ENCODE results near the gene MAML2. TPM values are rescaled to one million over a fixed set of nuclear protein-coding genes. Genes with fewer than 3 reads are reported as not detected.

The MAML2 gene
- total RNA-seq, 4 donors from 2014 or later: 4.7 to 21.7 (median 7.3) TPM

- TF ChIP-seq POLR2A (IDR thresholded peaks at IDR 0.05): no peak
- TF ChIP-seq CTCF (IDR thresholded peaks at IDR 0.05): no peak
- intact Hi-C loops (cut with DNase I): no loop called here
- no peaks in the 10 kb centered on the region for H3K27me3 ChIP-seq
- H3K4me3 ChIP-seq: no peak overlapping the region
- H3K27ac ChIP-seq: no peak overlapping the region
- DNase-seq: no peak
- H3K9me3 ChIP-seq: no peaks in the 10 kb centered on the region
- 80 to 89% methylated on average over 2 of the region's 2 CpGs for WGBS, 2 donors
- no peaks in the 10 kb centered on the region for H3K4me1 ChIP-seq
- peaks cover 0 to 82% (median 0%) of the 10 kb centered on the region in 3 donors for H3K36me3 ChIP-seq
Observed at GRCh38 chr11:96367342-96367741, 24.3 kb upstream of the MAML2 start.

GRCh38 chr11:96366024-96366423 lies 23.0 kb upstream of the MAML2 start:
- Histone ChIP-seq H3K27ac (no peak overlapping the region), H3K9me3 (no peaks in the 10 kb centered on the region), H3K4me3 (no peak overlapping the region), H3K4me1 (no peaks in the 10 kb centered on the region), H3K36me3 (peaks cover 0 to 79% (median 0%) of the 10 kb centered on the region in 3 donors), H3K27me3 (no peaks in the 10 kb centered on the region)
- TF ChIP-seq POLR2A (IDR thresholded peaks at IDR 0.05) (no peak), CTCF (IDR thresholded peaks at IDR 0.05) (no peak)
- no peak for DNase-seq
- 84 to 100% methylated on average over 1 of the region's 1 CpG for WGBS, 2 donors
- intact Hi-C loops (cut with DNase I): no loop called here

GRCh38 chr11:96365493-96365892 lies 22.5 kb upstream of the MAML2 start:
- WGBS, 2 donors: 83 to 84% methylated on average over 1 of the region's 1 CpG
- TF ChIP-seq CTCF (IDR thresholded peaks at IDR 0.05) (no peak), POLR2A (IDR thresholded peaks at IDR 0.05) (no peak)
- intact Hi-C loops (cut with DNase I): no loop called here
- no peaks in the 10 kb centered on the region for H3K9me3 ChIP-seq
- H3K27ac ChIP-seq: no peak overlapping the region
- DNase-seq: no peak
- no peaks in the 10 kb centered on the region for H3K4me1 ChIP-seq
- no peaks in the 10 kb centered on the region for H3K27me3 ChIP-seq
- no peak overlapping the region for H3K4me3 ChIP-seq
- H3K36me3 ChIP-seq: peaks cover 0 to 74% (median 0%) of the 10 kb centered on the region in 3 donors

GRCh38 chr11:96361778-96362177 lies 18.8 kb upstream of the MAML2 start:
- TF ChIP-seq CTCF (IDR thresholded peaks at IDR 0.05) (no peak), POLR2A (IDR thresholded peaks at IDR 0.05) (no peak)
- intact Hi-C loops (cut with DNase I): no loop called here
- Histone ChIP-seq H3K4me3 (no peak overlapping the region), H3K27ac (no peak overlapping the region), H3K4me1 (no peaks in the 10 kb centered on the region), H3K9me3 (no peaks in the 10 kb centered on the region), H3K27me3 (no peaks in the 10 kb centered on the region), H3K36me3 (peaks cover 0 to 67% (median 0%) of the 10 kb centered on the region in 3 donors)
- 53 to 76% methylated on average over 2 of the region's 2 CpGs for WGBS, 2 donors
- no peak for DNase-seq

GRCh38 chr11:96358321-96358720 lies 15.3 kb upstream of the MAML2 start:
- H3K36me3 ChIP-seq: peaks cover 0 to 66% (median 0%) of the 10 kb centered on the region in 3 donors
- WGBS, 2 donors: 83 to 90% methylated on average over 3 of the region's 3 CpGs

More at GRCh38 chr11:96358321-96358720, 15.3 kb upstream of the MAML2 start:
- no peaks in the 10 kb centered on the region for H3K27me3 ChIP-seq
- H3K4me3 ChIP-seq: no peak overlapping the region
- H3K27ac ChIP-seq: no peak overlapping the region
- intact Hi-C loops (cut with DNase I): no loop called here
- TF ChIP-seq POLR2A (IDR thresholded peaks at IDR 0.05) (no peak), CTCF (IDR thresholded peaks at IDR 0.05) (no peak)
- no peak for DNase-seq
- no peaks in the 10 kb centered on the region for H3K4me1 ChIP-seq
- H3K9me3 ChIP-seq: no peaks in the 10 kb centered on the region

All from esophagus squamous epithelium (tissue), 5 donors.